Esophagus muscularis mucosa (tissue), 4 donors: ENCODE measurements around the gene CBLN3. TPM values are rescaled to one million over a fixed set of nuclear protein-coding genes. Genes with fewer than 3 reads are reported as not detected.

ENCODE experiments used
- DNase-seq: peaks from one replicate; pipeline ENCODE4 v3.0.0-alpha.2; 2017; ENCODE audit errors: extremely low spot score
- H3K27ac ChIP-seq, 4 donors: fragments of 200-600 bp; sonication (generic); replicated peaks in 1 of 4; 1 replicate in 3 of 4; 2 replicates in 1 of 4; pipeline ENCODE4 v1.5.1; 2016 to 2019; ENCODE audit warnings: mild to moderate bottlenecking in 1 of 4
- H3K27me3 ChIP-seq, 4 donors: fragments of 200-600 bp; sonication (generic); one replicate each; pipeline versions ENCODE4 v1.5.1 to v1.6.0; 2016 to 2019
- H3K36me3 ChIP-seq, 4 donors: fragments of 200-600 bp; sonication (generic); one replicate each; pipeline ENCODE4 v1.5.1; 2016 to 2019
- H3K4me1 ChIP-seq, 4 donors: fragments of 200-600 bp; sonication (generic); one replicate each; pipeline ENCODE4 v1.5.1; 2016 to 2019
- H3K4me3 ChIP-seq, 4 donors: fragments of 200-600 bp; sonication (generic); 1 replicate in 2 of 4; 2 replicates in 2 of 4; pipeline ENCODE4 v1.5.1; 2016 to 2019; ENCODE audit warnings: mild to moderate bottlenecking in 4 of 4, moderate library complexity in 1 of 4
- H3K9me3 ChIP-seq, 4 donors: fragments of 200-600 bp; sonication (generic); 1 replicate in 3 of 4; 2 replicates in 1 of 4; pipeline ENCODE4 v1.5.1; 2016 to 2019
- EP300 ChIP-seq: sonication (generic); formaldehyde crosslinking; IDR thresholded peaks from one replicate; pipeline ENCODE4 v1.6.1; 2017; ENCODE audit warnings: antibody characterized with exemption
- POLR2A ChIP-seq: fragments of 450-650 bp; IDR thresholded peaks from one replicate; pipeline ENCODE4 v1.6.1; 2017; ENCODE audit warnings: antibody characterized with exemption, moderate library complexity, mild to moderate bottlenecking, low read depth
- POLR2AphosphoS5 ChIP-seq, 2 donors: sonication (generic); formaldehyde crosslinking; IDR thresholded peaks; one replicate each; pipeline ENCODE4 v1.6.1; 2017; ENCODE audit warnings: antibody characterized with exemption in 2 of 2
- WGBS: methylation state at CpG from one replicate; pipeline ENCODE4 v1.1.5; 2018; 5-methylcytosine and 5-hydroxymethylcytosine counted together
- intact Hi-C: fragments of 100-400 bp; cut with DNase I; formaldehyde crosslinking; loops from one replicate; pipeline ENCODE4 v1.15.1; 2023
- total RNA-seq, 4 donors: library from RNA; depleted of rRNA; stranded (reverse); fragments of >200 nt; gene quantifications; one replicate each; pipeline versions ENCODE4 v1.1.0 to v1.2.1, GENCODE V29; 2016
- TF ChIP-seq, protein P1 (sequence below), 3 experiments: fragments of 200-600 bp in 2 of 3; fragments of 450-650 bp in 1 of 3; sonication (generic) in 2 of 3; IDR thresholded peaks; one replicate each; pipeline ENCODE4 v1.5.1; 2017 to 2019; ENCODE audit warnings: antibody characterized with exemption in 3 of 3, mild to moderate bottlenecking in 2 of 3, moderate library complexity in 1 of 3

The CBLN3 gene
- total RNA-seq, 4 donors from 2014 or later, result 1.2 to 2.2 (median 1.9) TPM

GRCh38 chr14:24465368-24465767 is 35.9 kb upstream of the CBLN3 start:
- 98% methylated on average over 3 of the region's 3 CpGs for WGBS
- Histone ChIP-seq H3K27ac (no peak overlapping the region), H3K27me3 (no peaks in the 10 kb centered on the region), H3K4me3 (no peak overlapping the region), H3K4me1 (no peaks in the 10 kb centered on the region), H3K9me3 (no peaks in the 10 kb centered on the region), H3K36me3 (no peaks in the 10 kb centered on the region)
- TF ChIP-seq, protein P1, sequence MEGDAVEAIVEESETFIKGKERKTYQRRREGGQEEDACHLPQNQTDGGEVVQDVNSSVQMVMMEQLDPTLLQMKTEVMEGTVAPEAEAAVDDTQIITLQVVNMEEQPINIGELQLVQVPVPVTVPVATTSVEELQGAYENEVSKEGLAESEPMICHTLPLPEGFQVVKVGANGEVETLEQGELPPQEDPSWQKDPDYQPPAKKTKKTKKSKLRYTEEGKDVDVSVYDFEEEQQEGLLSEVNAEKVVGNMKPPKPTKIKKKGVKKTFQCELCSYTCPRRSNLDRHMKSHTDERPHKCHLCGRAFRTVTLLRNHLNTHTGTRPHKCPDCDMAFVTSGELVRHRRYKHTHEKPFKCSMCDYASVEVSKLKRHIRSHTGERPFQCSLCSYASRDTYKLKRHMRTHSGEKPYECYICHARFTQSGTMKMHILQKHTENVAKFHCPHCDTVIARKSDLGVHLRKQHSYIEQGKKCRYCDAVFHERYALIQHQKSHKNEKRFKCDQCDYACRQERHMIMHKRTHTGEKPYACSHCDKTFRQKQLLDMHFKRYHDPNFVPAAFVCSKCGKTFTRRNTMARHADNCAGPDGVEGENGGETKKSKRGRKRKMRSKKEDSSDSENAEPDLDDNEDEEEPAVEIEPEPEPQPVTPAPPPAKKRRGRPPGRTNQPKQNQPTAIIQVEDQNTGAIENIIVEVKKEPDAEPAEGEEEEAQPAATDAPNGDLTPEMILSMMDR (IDR thresholded peaks at IDR 0.05), result no peak
- TF ChIP-seq POLR2A, result no peak
- TF ChIP-seq EP300, result no peak
- TF ChIP-seq POLR2AphosphoS5 (IDR thresholded peaks at IDR 0.05), result no peak
- DNase-seq, result no peak
- intact Hi-C loops, result no loop called here

DNA sequence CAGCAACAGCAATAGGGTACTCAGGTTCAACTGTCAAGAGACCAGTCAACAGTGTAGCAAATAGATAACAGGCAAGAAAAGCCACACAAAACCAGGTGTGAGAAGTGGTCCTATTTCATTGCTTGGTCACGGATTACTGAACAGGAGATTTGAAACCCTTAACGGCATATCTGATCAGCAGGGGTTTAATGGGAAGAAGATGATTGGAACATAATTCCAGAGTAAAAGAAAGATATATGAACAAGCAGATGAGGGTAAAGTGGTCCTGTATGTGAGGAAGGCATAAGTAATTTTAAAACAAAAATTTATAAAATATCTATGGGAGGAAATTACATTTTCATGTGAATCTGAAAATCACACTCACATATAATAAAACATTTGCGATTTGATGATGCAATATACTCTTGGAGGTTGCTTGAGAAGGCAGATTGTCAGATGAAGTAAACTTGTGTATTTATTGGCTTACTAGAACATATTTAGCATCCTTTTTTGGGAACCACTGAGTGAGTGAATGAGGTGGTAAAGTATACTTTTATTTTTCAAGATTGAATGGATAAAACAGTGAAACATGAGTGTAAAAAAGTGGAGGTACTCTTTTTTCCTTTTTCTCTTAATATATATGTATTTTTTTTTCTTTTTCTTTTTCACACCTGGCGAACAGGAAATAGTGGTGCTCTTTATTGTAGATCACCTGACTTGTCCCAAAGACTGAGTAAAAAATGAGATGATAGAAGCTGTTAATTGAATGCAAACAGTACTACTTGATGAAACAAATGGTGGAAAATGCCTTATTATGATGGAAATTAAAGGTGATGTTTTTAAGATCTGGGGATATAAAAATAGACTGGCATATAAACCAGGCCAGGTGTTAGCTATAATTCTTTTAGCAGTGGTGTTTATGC is 34.7 kb upstream of the CBLN3 start:
- intact Hi-C loops, result no loop called here
- Histone ChIP-seq H3K4me1 (no peaks in the 10 kb centered on the region), H3K27me3 (no peaks in the 10 kb centered on the region), H3K4me3 (no peak overlapping the region), H3K9me3 (no peaks in the 10 kb centered on the region), H3K36me3 (no peaks in the 10 kb centered on the region), H3K27ac (no peak overlapping the region)
- WGBS, result 79% methylated on average over 4 of the region's 4 CpGs
- no peak for DNase-seq
- TF ChIP-seq, protein P1 (IDR thresholded peaks at IDR 0.05), result no peak
- TF ChIP-seq EP300 (no peak), POLR2A (no peak), POLR2AphosphoS5 (IDR thresholded peaks at IDR 0.05) (no peak)

DNA sequence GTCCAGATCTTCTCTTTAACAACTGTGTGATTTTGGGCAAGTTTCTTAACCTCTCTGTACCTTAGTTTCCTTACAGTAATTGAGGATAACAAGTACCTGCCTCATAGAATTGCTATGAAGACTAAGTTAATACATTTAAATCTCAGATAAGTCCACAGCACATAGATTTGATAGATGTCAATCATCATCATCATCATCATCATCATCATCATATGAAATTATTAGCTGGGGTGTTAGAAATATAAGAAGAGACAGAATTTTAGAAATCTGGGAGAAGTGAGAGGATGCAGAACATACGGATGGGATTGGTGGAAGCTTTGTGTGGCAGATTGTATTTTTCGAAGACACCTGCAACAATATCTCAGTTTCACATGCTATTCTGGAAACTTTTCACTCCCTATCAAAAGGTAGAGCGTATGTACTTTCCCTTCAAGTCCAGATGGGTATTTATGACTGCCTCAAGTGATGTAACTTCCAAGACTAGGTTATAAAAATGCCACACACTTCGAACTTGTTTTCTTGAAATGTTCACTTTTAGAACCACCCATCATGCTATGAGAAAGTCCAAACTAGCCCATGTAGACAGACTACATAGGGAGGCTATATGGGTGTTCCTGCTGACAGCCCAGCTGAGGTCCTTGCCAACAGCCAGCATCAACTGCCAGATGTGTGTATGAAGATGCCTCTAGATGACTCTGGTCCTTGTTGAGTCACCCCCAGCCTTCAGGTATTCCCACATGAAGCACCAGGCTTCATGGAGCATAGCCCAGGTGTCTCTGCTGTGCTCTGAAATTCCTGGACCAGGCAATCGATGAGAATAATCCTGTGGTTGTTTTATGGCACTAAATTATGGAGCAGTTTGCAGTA is 33.8 kb upstream of the CBLN3 start:
- Histone ChIP-seq H3K9me3 (no peaks in the 10 kb centered on the region), H3K27me3 (no peaks in the 10 kb centered on the region), H3K27ac (no peak overlapping the region), H3K4me1 (no peaks in the 10 kb centered on the region), H3K4me3 (no peak overlapping the region), H3K36me3 (no peaks in the 10 kb centered on the region)
- TF ChIP-seq, protein P1 (IDR thresholded peaks at IDR 0.05), result no peak
- TF ChIP-seq POLR2A (no peak), EP300 (no peak), POLR2AphosphoS5 (IDR thresholded peaks at IDR 0.05) (no peak)
- intact Hi-C loops, result no loop called here
- no peak for DNase-seq
- WGBS, result 71% methylated on average over 5 of the region's 5 CpGs

GRCh38 chr14:24461336-24461735 is 31.9 kb upstream of the CBLN3 start:
- Histone ChIP-seq H3K27ac (no peak overlapping the region), H3K9me3 (peaks cover 0 to 6% (median 0%) of the 10 kb centered on the region in 4 donors), H3K4me1 (no peaks in the 10 kb centered on the region), H3K27me3 (no peaks in the 10 kb centered on the region), H3K4me3 (no peak overlapping the region), H3K36me3 (no peaks in the 10 kb centered on the region)
- intact Hi-C loops, result no loop called here
- DNase-seq, result no peak
- TF ChIP-seq POLR2AphosphoS5 (IDR thresholded peaks at IDR 0.05) (no peak), POLR2A (no peak), EP300 (no peak)
- TF ChIP-seq, protein P1 (IDR thresholded peaks at IDR 0.05), result no peak
